ENCODE measurements around the gene RAP1A. TPM values are rescaled to one million over a fixed set of nuclear protein-coding genes. Genes with fewer than 3 reads are reported as not detected.

Gene RAP1A
- total and polyA plus RNA-seq, 2 donors (not counting 3 experiments of a cell fraction or from before 2014, with no cell fraction given) = 17.8 to 56.4 TPM

DNA sequence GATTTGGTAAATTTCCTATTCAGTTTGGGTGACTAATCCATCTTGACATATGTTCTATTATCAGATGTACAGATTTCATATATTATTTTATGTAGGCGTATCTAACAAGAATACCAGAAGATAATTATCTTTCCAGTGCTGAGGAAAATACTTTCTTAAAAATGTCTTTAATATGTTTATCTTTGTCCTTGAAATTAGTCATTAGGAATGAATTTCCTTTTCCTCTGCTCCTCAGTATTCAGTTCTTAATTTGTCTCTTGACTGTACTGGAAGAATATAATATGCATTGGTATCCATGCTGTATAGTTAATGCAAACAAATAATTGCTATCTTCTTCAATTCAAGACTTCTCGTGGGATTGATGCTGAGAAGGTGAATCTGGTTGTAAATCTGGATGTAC lies 142.7 kb downstream of the RAP1A start:
- H2AFZ ChIP-seq (ENCODE audit: low read depth, low read length) = no peak overlapping the region
- H3K27me3 ChIP-seq (ENCODE audit: control insufficient read depth in 2 of 2, insufficient read depth in 2 of 2, low read length in 2 of 2) = no peaks in the 10 kb centered on the region
- peaks cover 4 to 20% of the 10 kb centered on the region in 2 experiments for H3K36me3 ChIP-seq (ENCODE audit: control insufficient read depth in 2 of 2, extremely low read depth in 1 of 2, insufficient read depth in 2 of 2, low read length in 2 of 2)
- peak overlapping the region; percentile 32 for H3K27ac ChIP-seq (ENCODE audit: insufficient read depth, low read depth, low read length)
- peak; percentile 50 for TF ChIP-seq GATA2 (IDR thresholded peaks at IDR 0.05; ENCODE audit: insufficient read depth, insufficient read length, low read depth, low read length)
- TF ChIP-seq MYC (IDR thresholded peaks at IDR 0.05; ENCODE audit: low read depth, low read length) = no peak
- H3K79me2 ChIP-seq (ENCODE audit: control insufficient read depth, insufficient read depth, low read length) = peaks cover 37% of the 10 kb centered on the region
- ChIA-PET CTCF (interaction anchor here (1.2 to 2.7 kb wide), 4 partner anchors 41 to 280 kb away, joined by 3 to 26 read pairs (median 12); no protein-coding TSS in a partner anchor), POLR2A (no interaction called here)
- dilution Hi-C loops (cut with MboI; ENCODE audit: extremely low pct_ligation_motif_present, low sequenced_read_pairs) = no loop called here
- no TSS peak for BruUV-seq (replicated peaks)
- FAIRE-seq (no peak), DNase-seq (ENCODE audit: low read depth, low spot score) (peak; percentile 23)
- no peaks in the 10 kb centered on the region for H4K20me1 ChIP-seq (replicated peaks; ENCODE audit: control insufficient read depth, extremely low read depth, insufficient read depth, low read length)
- H3K9me3 ChIP-seq (replicated peaks; ENCODE audit: control insufficient read depth, insufficient read depth, low read length) = no peaks in the 10 kb centered on the region
- H3K9ac ChIP-seq (replicated peaks; ENCODE audit: extremely low read depth, insufficient read depth, low read length) = peak overlapping the region; percentile 16
- intact Hi-C loops (cut with micrococcal nuclease) = no loop called here
- H3K4me2 ChIP-seq (ENCODE audit: insufficient read depth, low read length) = peak overlapping the region; percentile 67
- H3K4me1 ChIP-seq (ENCODE audit: control insufficient read depth, extremely low read depth, insufficient read depth, low read length) = peaks cover 27% of the 10 kb centered on the region
- no peak overlapping the region for H3K4me3 ChIP-seq (replicated peaks in 1 of 3; ENCODE audit: insufficient read depth in 1 of 3, low read depth in 1 of 3, low read length in 3 of 3)
- H3K9me1 ChIP-seq (replicated peaks; ENCODE audit: control insufficient read depth, extremely low read depth, insufficient read depth, low read length) = no peaks in the 10 kb centered on the region

Small RNA genes lying within 50 kb of the gene (small RNA-seq; reads per million reads assigned to genes)
- gene INKA2 (ENCODE audit: insufficient read depth, insufficient read length, low read depth, low replicate concordance) (not detected), gene RNU6-151P (ENCODE audit: insufficient read depth, insufficient read length, low read depth, low replicate concordance) (not detected)

Other genes starting within 250 kb of the RAP1A start
- gene OVGP1, start 192.1 kb upstream of the RAP1A start, total RNA-seq = 0.75 and 0.99 TPM in 2 replicates
- 1.2 and 1.3 TPM in 2 replicates for gene OVGP1, start 192.1 kb upstream of the RAP1A start, polyA plus RNA-seq
- 35.6 and 41.3 TPM in 2 replicates for gene WDR77, start 170.5 kb upstream of the RAP1A start, total RNA-seq
- gene WDR77, start 170.5 kb upstream of the RAP1A start, polyA plus RNA-seq = 105 and 116 TPM in 2 replicates
- 235 and 244 TPM in 2 replicates for gene ATP5PB, start 170.3 kb upstream of the RAP1A start, total RNA-seq
- 189 and 231 TPM in 2 replicates for gene ATP5PB, start 170.3 kb upstream of the RAP1A start, polyA plus RNA-seq
- gene C1orf162, start 145.8 kb upstream of the RAP1A start, total RNA-seq = 0.35 TPM in 2 replicates
- 0.81 and 0.89 TPM in 2 replicates for gene C1orf162, start 145.8 kb upstream of the RAP1A start, polyA plus RNA-seq
- 0.31 TPM in 1 of 2 replicates, not detected in the other for gene ADORA3, start 116.2 kb upstream of the RAP1A start, total RNA-seq
- gene ADORA3, start 116.2 kb upstream of the RAP1A start, polyA plus RNA-seq = 0.03 TPM in 1 of 2 replicates, not detected in the other
- gene TMIGD3, start 116.2 kb upstream of the RAP1A start, total RNA-seq = 0.49 TPM in 1 of 2 replicates, not detected in the other
- gene TMIGD3, start 116.2 kb upstream of the RAP1A start, polyA plus RNA-seq = 0.07 and 0.24 TPM in 2 replicates
- 5.3 and 7.8 TPM in 2 replicates for gene INKA2, start 119.6 kb downstream of the RAP1A start, total RNA-seq
- gene INKA2, start 119.6 kb downstream of the RAP1A start, polyA plus RNA-seq = 2.4 and 2.6 TPM in 2 replicates
- gene DDX20, start 136.1 kb downstream of the RAP1A start, total RNA-seq = 14.5 and 15.9 TPM in 2 replicates
- gene DDX20, start 136.1 kb downstream of the RAP1A start, polyA plus RNA-seq = 3.3 and 4.1 TPM in 2 replicates